HG02885 (cell line): ENCODE data around the gene CACNA1I.

Experiments used
- ATAC-seq: cut with Tn5 transposase; IDR thresholded peaks from one replicate; pipeline ENCODE4 v1.9.1; 2021; ENCODE audit warnings: mild to moderate bottlenecking; ENCODE audit not compliant: unreplicated experiment, poor library complexity

CACNA1I gene

DNA sequence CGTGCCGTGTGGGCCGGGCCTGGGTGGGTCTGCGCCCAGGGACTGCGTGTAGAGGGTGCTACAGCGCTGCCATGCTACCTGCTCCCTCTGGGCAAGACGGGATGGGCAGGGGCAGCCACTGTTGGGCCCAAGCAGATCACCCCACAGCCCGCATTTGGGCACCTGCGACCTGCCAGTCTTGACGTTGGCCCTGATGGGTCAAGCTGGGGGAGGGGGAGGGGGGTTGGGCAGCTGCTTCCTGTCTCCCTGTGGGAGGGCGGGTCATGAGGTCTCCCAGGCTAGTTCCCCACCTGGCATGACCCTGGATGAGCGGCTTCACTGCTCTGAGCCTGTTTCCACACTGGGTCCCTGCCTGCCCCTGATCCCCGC, 35.2 kb upstream of the CACNA1I start:
- ATAC-seq = no peak

- no peak for ATAC-seq
These were observed 34.6 kb upstream of the CACNA1I start for GRCh38 chr22:39535831-39536449.

- no peak for ATAC-seq
These were observed 33.8 kb upstream of the CACNA1I start for GRCh38 chr22:39536711-39537110.

DNA sequence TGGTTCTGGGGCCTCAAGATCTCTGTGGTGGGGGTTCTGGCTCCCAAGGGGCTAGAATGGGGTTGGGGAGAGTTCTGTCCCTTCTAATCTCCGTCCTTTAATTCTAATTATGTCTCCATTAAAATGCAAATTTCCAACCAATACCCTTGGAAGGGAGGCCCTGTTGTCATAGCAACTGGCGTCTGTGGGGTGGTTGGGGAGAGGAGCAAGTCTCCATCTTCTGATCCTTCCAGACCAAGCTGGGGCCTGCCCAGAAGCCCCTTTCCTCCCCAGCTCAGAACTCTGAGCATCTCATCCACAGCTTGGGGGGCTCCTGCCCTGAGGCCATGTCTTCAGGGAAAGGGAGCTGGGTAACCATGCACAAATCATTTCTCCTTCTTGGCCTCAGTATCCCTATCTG, 32.6 kb upstream of the CACNA1I start:
- ATAC-seq = no peak

- no peak for ATAC-seq
These were observed 27.5 kb upstream of the CACNA1I start for GRCh38 chr22:39543095-39543494.

GRCh38 chr22:39545386-39546365, 24.9 kb upstream of the CACNA1I start:
- ATAC-seq = no peak

DNA sequence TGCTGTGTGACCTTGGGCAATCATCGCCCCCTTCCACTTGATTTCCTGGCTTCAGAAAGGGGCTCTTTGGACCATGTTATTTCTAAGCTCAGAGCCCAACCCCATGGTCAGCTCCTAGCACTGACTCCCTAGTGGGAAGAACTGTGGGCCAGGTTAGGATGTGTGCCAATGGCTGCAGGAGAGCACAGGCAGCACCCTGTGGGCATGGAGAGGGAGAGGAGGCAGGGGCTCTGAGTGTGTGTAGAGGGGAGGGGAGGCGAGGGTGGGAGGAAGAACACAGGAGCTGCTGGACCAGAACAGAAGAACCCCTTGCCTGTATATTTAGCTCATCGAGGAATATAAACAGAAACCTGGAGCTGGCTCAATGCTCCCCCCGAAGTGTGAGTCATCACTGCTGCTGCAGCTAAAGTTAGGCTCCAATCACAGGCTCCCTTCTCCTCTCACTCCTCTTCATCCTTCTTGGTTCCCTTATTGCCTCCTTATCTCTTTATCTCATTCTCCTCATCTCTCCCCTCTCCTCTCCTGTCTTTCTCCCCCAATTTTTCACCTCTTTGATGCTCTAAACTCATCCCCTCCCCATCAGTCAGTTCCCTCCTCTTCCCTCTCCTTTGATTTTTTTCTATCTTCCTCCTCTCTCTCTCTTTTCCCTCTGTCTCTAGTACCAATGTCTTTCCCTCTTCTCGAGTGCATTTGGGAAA, 23.5 kb upstream of the CACNA1I start:
- ATAC-seq = no peak

DNA sequence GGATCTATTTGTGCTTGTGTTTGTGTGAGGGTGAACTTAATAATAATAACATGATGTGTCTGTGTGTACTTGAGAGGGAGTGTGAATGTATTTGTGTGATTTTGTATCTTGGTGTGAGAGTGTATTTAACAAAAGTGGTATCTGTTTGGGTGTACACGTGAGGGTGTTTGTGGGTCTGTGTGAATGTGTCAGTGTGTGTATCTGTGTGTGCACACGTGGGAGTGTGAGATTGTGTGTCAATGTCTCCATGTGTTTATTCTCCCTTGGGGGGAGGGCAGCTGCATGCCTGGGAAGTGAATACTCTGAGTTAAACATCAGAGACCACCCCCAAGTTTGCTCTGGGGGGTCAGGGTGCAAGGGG, 23.0 kb upstream of the CACNA1I start:
- ATAC-seq = no peak

DNA sequence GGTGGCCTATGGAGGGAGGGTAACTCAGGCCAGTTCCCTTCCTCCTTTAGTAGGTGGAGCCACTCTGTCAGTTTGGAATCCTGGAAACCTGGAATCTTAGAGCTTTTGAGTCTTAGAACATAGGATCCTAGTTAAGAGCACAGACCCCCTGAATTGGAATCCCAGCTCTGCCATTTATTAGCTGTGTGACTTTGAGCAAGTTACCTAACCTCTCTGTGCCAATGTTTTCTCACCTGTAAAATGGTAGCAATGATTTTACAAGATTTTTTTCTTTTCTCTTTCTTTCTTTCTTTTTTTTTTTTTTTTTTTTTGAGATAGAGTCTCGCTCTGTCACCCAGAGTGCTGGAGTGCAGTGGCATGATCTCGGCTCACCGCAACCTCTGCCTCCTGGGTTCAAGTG, 17.1 kb upstream of the CACNA1I start:
- ATAC-seq = no peak

- ATAC-seq = no peak
These were observed 16.4 kb upstream of the CACNA1I start for GRCh38 chr22:39554151-39554550.

- no peak for ATAC-seq
These were observed 13.3 kb upstream of the CACNA1I start for GRCh38 chr22:39556970-39557841.

GRCh38 chr22:39558254-39558727, 12.3 kb upstream of the CACNA1I start:
- no peak for ATAC-seq

- ATAC-seq = no peak
These were observed 11.6 kb upstream of the CACNA1I start for GRCh38 chr22:39558950-39559349.

DNA sequence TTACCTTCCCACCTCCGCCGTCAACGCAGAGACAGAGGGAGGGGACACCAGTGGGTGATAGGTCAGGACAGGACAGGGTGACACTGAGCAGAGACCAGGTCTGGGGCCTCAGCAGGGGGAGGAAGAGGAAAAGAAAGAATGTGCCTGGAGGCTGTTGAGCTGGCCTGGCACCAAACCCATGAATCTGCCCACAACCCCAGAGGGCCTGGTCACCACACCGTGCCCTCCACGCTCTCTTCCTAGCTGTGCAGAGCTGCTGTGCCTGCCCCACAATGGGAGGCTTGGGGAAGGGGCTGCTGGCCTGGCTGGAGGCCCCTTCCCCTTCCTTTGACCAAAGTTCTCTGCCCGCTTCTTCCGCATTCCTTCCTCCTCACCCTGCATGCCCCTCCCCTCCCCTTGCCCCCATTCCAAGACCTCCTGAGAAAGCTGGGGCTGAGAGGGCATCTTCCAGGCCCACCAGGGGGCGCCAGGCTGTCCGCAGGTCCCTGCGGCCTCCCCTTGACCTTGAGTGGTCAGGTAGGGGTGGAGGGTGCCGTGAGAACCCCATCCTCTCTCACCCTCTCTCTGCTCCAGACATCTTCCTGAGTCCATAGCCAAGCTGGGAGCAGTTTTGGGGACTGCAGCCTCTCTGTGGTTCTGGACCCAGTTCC, 11.0 kb upstream of the CACNA1I start:
- ATAC-seq = no peak

- ATAC-seq = no peak
These were observed 10.4 kb upstream of the CACNA1I start for GRCh38 chr22:39560127-39560526.

DNA sequence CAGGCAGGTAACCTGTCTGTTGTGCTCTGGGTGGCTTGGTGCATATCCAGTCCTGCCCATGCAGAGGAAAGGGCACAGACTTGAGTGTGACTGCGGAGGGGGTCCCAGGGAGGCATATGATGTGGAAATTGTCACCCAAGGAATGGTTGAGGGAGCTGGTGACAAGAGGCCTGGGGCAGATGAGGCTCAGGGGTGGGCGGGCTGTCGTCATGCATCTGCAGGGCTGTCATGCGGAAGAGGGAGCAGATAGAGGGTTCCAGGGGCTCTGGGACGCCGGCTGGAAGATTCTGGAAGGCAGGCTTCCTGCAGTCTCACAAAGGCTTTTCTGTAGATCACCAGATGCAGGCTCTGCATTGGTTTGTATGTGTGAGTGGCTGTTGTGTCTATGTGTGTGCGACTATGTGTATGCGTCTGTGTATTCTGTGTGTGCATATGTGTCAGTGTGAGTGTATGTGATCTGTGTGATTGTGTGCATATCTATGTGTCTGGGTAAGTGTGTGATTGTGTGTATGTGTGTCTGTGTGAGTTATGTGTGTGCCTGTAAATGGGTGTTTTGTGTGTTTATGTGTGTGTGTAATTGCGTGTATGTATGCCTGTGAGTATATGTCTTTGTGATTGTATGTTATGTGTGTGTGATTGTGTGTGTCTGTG, 7.6 kb upstream of the CACNA1I start:
- ATAC-seq = no peak

- no peak for ATAC-seq
These were observed 6.8 kb upstream of the CACNA1I start for GRCh38 chr22:39563571-39564428.

GRCh38 chr22:39565414-39565944, 5.1 kb upstream of the CACNA1I start:
- no peak for ATAC-seq
